NCI-H2081 treated with DMSO at 0.1 percent for 48 hours (cell line): Measurements from ENCODE around the gene TVP23B.
A peak's percentile ranks its signal among the peaks of the same experiment; 100 is the strongest.
"Not testable (repeated sequence)": the region's sequence is repeated elsewhere in the genome, so short reads cannot be mapped to it uniquely, and the experiment has no call there.

ENCODE experiments used
- DNase-seq: peaks from one replicate; lab custom pipeline; 2025; lab: John Stamatoyannopoulos, UW

The TVP23B gene

DNA sequence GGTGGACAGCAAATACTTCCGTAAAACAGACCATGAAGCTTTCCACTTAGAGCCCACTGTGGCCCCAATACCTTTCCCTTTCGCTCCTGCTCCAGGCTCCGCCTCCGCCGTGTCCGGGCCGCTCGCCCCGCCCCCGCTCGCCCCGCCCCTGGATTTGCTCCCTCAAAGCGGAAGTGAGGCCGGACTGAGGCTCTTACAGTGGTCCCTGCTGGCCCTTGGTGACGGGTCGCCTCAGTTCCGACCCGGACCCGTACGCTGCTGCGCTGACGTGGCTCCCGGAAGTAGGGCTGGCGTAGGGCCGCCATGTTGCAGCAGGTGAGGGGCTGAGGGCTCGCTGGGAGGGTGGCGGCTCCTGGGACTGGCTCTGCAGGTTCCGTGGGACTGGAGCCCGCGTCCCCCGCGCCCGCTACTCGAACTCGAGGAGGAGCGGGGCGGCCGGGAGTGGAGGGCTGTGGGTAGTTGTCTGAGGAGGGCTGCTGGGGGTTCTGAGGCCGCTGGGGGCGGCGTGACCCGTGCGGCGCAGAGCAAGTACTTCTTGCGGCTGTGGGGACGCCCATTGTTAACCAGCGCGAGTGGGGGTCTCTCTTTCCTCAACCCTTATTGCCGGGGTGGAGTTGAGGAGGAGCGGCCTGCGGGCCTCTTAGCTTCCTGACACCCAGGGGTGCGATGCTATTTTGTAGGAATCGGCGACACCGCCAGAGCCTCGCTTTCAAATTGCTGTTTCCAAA lies at the start of gene TVP23B:
TVP23B (plus strand) TSS at position 193 of the 728 bp plus-strand sequence; CDS start at position 304, 111 bp downstream.
- peak; percentile 34 for DNase-seq

DNA sequence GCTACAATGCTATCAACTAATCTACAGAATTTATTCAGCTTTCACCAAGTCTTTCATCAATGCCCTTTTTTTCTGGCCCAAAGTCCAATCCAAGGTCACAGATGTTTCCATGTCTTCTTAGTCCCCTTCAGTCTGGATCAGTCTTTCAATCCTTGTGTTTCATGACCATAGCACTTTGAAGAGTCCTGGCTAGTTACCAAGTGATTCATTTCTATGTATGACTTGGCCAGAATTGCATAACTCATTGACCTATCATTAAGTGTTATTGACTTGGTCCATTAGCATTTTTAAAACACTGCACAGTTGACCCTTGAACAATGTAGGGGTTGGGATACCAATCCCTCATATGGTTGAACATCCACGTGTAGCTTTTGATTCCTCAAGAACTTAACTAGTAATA lies 48.5 kb upstream of the TVP23B start:
- DNase-seq: not testable (repeated sequence)

DNA sequence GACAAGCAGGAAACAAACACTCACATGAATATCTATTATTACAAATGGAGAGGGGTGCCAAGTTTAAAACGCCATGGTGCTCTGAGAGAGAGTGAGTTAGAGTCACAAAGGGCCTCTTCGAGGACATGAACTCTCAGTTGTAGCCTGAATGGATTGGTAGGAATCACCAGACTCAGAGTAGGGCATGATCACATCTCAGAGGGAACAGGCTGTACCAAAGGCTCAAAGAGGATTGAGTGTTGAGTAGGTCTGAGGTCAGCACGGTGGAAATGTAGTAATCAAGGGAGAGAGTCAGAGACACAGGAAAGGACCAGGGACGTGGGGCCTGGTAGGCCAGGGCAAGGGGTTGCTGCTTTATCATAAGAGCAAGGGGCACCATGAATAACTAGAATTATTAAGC lies 47.6 kb upstream of the TVP23B start:
- not testable (repeated sequence) for DNase-seq

DNA sequence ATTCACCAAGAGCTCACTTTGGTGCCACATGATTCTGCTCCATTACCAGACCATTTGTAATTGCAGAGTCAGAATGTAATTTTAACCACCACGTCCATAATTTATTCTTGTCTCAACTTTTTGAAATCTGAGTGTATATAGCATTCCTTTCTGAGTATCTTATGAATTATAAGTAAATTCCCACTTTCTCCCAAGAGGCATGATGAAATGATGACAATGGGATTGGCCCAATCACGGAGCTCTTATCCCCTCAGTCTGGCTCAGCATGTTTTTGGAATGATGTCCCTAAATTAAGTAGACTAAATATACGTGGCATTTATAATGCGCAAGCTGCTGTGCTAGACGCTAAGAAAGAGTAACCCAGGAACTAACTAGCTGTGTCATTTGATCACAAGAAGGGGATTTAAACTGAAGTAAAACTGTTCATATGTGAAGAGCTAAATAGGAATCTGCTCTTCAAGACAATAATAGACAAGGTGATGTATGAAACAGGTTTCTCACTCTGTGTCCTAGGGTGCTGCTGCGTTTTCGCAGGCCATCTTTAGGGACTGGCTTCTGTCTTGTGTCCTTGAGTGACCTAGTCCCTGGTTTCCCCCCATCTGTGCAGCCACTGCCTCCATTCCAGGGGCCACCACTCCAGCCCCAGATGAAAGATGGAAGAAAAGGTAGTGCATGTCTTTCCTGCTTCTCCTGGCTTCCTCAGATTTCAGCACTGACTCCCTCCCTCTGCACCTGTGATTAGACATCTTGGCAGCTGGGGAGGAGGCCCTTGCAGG lies 41.2 kb upstream of the TVP23B start:
- DNase-seq: not testable (repeated sequence)

DNA sequence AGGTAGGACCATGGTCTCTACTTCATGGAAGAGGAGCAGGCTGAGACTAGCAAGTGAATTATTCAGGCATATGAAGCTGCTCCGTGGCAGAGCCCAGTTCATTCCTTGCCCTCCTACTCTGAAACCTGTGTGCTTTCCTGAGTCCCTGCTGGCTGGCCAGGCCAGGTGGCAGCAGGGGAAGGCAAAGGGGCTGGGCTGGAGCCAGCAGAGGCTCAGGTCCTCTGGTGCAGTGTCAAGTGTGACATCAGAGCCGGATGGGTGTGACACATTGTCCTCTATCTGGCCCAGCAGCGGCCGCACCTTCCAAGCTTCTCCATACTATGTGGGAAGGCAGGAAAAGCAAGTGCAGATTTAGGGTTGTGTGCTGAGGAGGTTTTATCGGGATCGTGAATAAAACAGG lies 39.8 kb upstream of the TVP23B start:
- DNase-seq: not testable (repeated sequence)

DNA sequence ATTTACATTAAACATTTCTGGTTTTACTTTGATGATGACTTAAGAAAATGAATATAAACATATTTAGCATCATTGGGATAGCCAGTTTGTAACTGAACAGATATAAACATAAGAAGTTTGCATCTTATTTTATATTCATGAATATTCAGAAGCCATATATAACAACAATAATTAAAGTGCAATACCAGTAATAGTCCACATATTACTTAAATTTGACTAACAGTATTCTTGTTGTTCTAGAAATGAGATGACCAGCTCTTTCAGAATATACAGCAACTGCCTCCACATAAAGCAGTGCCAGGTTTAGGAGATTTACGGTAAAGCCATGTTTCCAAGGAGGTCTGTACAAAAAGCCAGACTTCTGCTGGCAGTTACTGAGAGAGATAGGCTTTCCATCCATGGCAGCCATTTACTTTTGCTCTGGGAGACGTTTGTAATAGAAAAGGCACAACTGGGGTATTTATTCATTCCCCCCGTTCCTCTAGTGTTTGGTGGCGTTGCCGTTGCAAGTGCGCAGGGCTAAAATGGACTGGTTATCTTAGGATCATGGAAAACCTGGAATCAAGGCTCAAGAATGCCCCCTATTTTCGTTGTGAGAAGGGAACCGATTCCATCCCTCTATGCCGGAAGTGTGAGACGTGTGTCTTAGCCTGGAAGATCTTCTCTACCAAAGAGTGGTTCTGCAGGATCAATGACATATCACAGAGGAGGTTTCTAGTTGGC lies 37.1 kb upstream of the TVP23B start, which contains the start of gene FBXW10:
FBXW10 (plus strand) TSS at position 356 of the 723 bp plus-strand sequence; CDS start at position 547, 191 bp downstream.
- DNase-seq: not testable (repeated sequence)

DNA sequence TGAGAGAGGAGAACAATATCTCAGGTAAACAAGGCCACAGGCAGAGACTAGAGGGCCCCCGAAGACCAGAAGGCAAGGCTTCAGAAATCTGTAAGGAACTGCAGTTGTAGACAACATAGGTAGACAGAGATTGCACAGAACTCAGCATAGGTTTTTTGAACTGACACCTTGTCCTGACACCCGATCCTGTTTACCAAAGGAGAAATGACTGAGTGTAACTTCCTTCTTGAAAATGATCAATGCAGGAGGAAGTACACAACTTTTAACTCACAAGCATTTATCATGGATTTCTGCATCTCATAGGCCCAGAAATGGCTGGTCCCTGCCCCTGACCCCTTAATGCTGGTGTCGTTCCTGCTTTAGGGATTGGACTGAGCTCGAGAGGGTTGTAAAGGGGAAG lies 36.3 kb upstream of the TVP23B start:
- DNase-seq: not testable (repeated sequence)

DNA sequence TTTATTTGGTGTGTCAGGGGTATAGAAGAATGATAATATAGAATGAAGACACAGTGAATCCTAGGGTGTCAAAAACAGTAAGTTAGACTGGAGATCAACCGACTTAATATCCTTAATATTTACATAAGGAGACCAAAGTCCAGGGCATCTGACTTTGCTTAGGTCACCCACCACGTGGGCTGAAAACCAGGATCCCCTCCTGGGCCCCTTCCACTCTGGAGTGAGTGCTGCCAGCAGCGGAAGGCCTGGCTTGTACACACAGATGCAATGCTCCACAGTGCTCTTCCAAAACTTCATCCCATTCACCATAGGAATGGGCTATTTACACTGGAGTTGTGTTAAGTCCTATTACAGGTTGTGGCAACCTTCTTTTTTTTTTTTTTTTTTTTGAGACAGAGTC lies 34.4 kb upstream of the TVP23B start:
- not testable (repeated sequence) for DNase-seq

DNA sequence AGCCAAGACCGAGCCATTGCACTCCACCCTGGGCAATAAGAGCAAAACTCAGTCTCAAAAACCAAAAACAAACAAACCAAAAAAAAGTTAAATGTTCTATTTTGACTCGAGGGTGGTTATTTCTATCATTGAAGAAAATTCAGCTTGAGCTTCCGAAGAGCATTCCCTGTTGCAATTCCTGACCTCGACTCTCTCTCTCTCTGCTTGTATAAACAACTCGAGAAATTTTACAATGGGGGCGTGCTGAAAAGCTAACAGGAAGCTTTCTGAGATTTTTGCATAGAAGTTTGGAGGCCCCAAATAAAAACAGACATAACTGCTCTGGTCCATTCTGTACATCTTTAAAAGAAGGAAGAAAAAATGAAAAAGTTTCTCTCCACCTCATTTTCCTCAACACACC lies 33.5 kb upstream of the TVP23B start:
- not testable (repeated sequence) for DNase-seq

DNA sequence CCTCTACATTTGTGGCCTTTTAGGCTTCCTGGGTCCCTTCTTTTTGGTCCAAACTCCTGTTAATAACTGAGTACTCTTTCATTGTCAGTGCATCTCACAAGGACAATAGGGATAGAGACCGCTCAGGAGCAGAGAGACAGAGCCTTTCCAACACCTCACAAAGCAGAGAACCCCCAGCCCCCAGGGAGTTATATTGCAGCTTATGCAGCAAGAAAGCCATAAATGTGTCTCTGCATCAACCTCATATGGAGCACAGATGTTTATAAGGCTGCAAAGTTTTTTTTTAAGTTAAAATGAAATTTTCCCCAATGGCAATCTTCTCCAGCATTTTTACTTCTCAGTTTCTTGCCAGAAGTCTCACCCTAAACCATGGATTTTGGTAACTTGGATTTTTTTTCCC lies 30.7 kb upstream of the TVP23B start:
- not testable (repeated sequence) for DNase-seq

DNA sequence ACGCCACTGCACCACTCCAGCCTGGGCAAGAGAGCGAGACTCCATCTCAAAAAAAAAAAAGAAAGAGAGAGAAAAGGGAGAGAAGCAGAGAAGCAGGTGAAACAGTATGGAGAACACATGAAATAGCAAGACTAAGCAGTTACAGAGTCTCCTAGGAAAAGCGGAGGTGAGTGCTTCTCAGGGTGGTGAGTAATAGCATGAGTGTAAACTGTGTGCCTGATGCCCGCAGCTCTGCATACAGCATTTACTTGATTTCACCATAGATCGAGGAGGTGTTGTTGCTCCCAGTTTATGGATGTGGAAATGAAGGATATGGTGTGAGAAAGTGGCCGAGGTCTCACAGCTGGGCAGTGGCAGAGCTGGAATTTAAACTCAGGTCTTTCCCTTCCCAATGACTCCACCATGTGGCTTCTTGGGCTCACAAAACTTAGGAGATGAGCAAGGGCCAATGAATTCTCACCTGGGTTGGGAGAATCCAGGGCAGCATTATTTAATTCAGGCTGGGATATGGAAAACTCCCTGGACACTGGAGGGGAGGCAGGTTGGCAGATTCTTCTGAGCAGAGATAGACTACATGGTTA lies 27.1 kb upstream of the TVP23B start:
- not testable (repeated sequence) for DNase-seq

DNA sequence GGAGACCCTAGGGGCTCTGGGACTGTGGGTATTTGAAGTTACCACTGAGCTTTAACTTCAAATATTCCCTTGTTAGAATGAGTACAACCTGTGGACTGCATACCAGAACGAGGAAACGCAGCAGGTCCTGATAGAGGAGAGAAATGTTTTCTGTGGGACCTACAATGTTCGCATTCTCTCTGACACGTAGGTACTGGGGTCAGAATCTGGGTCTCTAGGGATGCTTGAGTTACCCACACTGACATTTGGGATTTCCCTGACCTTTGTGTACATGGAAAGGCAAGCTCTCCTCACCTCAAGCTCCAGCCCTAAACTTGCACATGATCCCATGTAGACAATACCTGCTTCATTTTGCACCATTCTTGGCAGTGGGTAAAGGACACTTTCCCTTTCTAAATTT lies 25.0 kb upstream of the TVP23B start:
- DNase-seq: not testable (repeated sequence)

DNA sequence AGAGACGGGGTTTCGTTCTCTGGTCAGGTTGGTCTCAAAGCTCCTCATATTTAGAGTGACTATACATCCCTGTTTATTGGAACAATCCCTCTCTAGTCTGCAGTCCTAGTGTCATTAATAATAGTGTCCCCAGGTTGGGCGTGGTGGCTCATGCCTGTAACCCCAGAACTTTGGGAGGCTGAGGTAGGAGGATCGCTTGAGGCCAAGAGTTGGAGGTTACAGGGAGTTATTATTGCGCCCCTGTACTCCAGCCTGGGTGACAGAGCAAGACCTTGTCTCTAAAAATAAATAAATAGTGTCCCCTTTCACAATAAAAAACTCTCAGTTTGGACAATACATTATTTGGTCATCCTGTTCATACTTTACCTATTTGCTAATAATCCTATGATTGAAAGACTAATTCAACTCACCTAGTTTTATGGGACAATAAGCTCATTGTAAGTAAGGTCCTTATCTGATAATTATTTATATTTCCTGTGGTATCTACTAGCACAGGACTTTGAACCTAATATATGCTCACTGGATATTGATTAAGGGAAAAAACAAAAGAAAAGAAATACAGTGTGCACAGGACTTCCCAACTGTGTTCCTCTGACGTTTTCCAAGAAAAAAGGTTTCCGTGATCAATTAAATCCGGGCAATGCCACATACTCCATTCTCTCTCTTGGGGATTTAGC lies 23.5 kb upstream of the TVP23B start:
- DNase-seq: not testable (repeated sequence)

DNA sequence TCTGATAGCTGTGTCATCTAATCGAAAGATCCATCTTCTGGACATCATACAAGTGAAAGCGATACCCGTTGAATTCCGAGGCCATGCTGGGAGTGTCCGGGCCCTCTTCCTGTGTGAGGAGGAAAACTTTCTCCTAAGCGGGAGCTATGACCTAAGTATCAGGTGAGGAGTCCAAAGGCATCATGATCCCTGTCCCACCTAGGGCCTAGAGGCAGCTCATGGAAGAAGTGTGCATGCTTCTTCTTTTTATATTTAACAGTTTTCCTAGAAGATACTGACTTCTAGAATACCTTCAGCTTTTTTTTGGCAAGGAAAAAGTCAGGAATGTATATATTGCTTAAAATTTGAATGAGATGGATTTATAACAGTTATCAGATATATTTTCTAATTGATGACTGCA lies 22.6 kb upstream of the TVP23B start:
- not testable (repeated sequence) for DNase-seq

DNA sequence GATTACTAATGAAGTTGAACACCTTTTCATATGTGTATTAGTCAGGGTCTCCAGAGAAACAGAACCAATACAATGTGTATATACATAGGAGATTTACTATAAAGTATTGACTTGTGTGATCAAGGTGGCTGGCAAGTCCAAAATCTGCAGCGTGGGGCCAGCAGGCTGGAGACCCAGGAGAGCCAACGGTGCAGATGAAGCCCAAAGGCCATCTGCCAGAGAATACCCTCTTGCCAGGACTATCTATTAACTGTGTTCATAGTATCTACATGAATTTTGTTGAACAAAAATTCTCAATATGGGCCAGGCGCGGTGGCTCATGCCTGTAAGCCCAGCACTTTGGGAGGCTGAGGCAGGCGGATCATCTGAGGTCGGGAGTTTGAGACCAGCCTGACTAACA lies 20.8 kb upstream of the TVP23B start:
- DNase-seq: not testable (repeated sequence)

DNA sequence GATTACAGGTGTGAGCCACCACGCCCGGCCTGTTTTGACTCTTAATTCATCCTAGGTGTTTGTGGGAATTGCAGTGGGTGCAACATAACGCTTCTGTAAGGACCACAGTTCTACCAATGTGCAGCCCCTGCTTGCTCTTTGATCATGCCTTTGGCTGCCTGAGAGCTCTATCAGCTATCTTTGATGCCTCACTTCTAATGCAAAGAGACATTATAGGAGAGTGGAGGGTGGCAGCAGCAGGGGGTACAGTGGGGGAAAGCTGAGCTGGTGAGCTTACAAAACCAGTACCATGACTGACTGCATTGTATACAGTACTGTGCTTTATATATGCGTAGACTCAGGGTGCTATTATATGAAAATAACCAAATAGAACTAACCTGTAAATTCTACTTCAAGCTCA lies 10.4 kb upstream of the TVP23B start:
- not testable (repeated sequence) for DNase-seq

DNA sequence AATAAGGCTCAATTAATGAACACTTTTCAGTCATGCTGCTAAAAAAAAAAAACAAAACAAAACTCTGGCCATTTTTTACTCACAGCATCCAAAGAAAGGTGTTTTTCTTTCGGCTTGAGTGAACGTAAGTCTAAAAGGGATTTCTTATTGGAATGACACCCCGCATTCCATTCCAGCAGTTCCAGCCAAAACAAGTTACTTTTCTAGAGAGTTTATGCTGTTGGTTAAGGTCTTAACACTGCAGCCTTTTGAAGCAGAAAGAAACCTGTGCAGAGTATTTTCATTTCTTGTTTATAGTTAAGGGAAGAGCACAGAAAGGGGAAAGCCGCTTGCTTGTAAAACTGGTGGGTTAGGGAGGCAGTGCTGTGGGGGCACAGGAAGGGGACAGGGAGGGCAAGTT lies 9.9 kb upstream of the TVP23B start:
- DNase-seq: not testable (repeated sequence)

DNA sequence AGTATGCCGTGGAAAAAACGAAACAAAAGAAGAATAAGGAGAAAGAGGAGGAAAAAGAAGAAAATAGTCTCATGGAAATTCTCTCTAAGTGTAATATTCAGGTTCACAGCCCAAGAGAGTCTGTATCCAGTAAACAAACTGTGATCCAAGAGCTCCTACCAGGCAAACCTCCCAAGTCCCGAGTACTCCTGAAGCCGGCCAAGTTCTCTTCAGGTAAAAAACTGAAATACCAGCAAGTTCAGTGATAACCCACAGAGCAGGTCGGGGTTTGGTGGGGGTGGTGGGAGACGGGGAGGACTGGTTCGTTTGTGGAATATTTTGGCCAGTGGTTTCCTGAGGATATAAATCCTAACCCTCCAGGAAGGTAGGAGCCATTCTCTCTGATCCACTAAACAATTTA lies 8.5 kb upstream of the TVP23B start:
- no peak for DNase-seq

DNA sequence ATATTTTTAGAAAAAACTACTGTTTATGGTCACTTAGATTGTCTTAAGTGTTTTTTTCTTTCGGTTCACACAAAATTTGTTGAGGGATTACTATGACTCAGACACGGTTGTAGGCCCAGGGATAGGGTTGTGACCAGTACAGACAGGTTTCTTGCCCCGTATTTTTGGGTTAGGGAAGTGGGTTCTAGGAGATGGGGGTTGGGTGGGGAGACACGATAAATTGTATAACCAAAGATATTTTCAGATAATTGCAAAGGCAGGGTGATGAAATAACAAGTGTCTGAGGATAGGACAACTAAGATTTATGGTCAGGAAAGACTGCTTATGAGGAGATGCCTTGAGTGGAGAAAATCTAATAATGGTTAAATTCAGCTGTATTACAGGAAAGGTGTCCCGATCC lies 822 bp downstream of the TVP23B start:
- not testable (repeated sequence) for DNase-seq

DNA sequence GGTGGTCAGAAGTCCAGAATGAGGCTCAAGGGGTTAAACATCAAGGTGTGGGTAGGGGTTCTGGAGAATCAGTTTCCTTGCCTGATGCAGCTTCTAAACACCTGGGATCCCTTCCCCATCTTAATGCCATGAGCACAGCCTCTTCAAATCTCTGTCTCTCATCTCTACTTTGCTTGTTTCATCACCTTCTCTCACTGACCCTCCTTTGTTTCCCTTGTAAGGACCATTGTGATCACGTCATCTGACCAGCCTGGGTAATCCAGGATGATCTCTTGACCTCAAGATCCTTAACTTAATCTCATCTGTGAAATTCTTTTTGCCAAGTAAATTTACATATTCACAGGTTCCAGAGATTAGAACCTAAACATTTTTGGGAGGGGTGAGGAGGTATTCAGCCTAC lies 5.0 kb downstream of the TVP23B start:
- not testable (repeated sequence) for DNase-seq

DNA sequence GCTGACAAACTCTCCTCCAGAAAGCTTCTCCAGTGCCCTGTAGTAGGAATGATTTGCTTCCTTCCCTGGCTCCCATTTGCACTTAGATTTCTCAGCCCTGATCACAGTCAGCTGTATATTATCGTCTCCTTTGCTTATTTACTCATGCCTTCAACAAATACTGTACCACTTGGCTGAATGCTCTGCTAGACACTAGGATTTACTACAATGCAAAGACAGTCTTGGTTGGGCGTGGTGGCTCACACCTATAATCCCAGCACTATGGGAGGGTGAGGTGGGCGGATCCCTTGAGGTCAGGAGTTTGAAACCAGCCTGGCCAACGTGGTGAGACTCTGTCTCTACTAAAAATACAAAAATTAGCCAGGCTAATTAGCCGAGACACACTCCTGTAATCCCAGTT lies 5.9 kb downstream of the TVP23B start:
- not testable (repeated sequence) for DNase-seq
